K562 (cell line): ENCODE measurements around the gene ABCF2. TPM values are rescaled to one million over a fixed set of nuclear protein-coding genes. Genes with fewer than 3 reads are reported as not detected.

Experiments used
- ARID1B ChIP-seq: fragments of 450-650 bp; IDR thresholded peaks from 2 replicates; pipeline ENCODE4 v1.6.1; 2016; ENCODE audit warnings: antibody characterized with exemption, mild to moderate bottlenecking, inconsistent platforms
- ARID3A ChIP-seq: IDR thresholded peaks from 2 replicates; pipeline ENCODE4 v1.6.1; 2012; ENCODE audit warnings: low read depth, low read length, improper control_type of control experiment, borderline replicate concordance
- BMI1 ChIP-seq: fragments of 150-350 bp; IDR thresholded peaks from 2 replicates; pipeline ENCODE4 v1.6.1; 2014; ENCODE audit warnings: low read length
- CBX8 ChIP-seq: fragments of 200-600 bp; sonication (generic); IDR thresholded peaks from 2 replicates; pipeline ENCODE4 v1.6.1; 2012; ENCODE audit warnings: borderline replicate concordance, mixed run types, low read depth, mild to moderate bottlenecking, moderate library complexity, mixed read lengths, low read length, control low read depth, inconsistent platforms; ENCODE audit not compliant: poor library complexity, severe bottlenecking; ENCODE audit errors: extremely low read depth
- FIP1L1 ChIP-seq: fragments of 200-400 bp; formaldehyde crosslinking; IDR thresholded peaks from 2 replicates; pipeline ENCODE4 v1.6.1; 2018; ENCODE audit warnings: mild to moderate bottlenecking, low read depth, low read length; ENCODE audit not compliant: poor library complexity, severe bottlenecking
- HDAC6 ChIP-seq: IDR thresholded peaks from 2 replicates; pipeline ENCODE4 v1.6.1; 2012; ENCODE audit warnings: low read depth, mild to moderate bottlenecking, control low read depth, inconsistent platforms, low read length, moderate library complexity
- MTF1 ChIP-seq: fragments of 250-450 bp; sonication (Bioruptor Pico); IDR thresholded peaks from 2 replicates; pipeline ENCODE4 v1.9.0; 2021; ENCODE audit warnings: moderate library complexity, mild to moderate bottlenecking, inconsistent platforms, borderline replicate concordance
- NFATC3 ChIP-seq: fragments of 450-650 bp; IDR thresholded peaks from 2 replicates; pipeline ENCODE4 v1.6.1; 2017; ENCODE audit warnings: mild to moderate bottlenecking
- PKNOX1 ChIP-seq: fragments of 450-650 bp; IDR thresholded peaks from 2 replicates; pipeline ENCODE4 v1.6.1; 2016
- PRDM10 ChIP-seq: fragments of 450-650 bp; IDR thresholded peaks from 2 replicates; pipeline ENCODE4 v1.6.1; 2018; ENCODE audit not compliant: partially characterized antibody
- RFX7 ChIP-seq: fragments of 250-450 bp; sonication (Bioruptor Pico); IDR thresholded peaks from 2 replicates; pipeline ENCODE4 v1.5.1; 2021; ENCODE audit warnings: mild to moderate bottlenecking
- SIN3A ChIP-seq, 2 experiments: fragments of 150-350 bp in 1 of 2; IDR thresholded peaks; 2 replicates each; pipeline ENCODE4 v1.6.1; 2011 to 2016; ENCODE audit warnings: borderline replicate concordance in 2 of 2, low read depth in 2 of 2, low read length in 2 of 2, mild to moderate bottlenecking in 2 of 2, moderate library complexity in 2 of 2; ENCODE audit not compliant: control insufficient read depth in 1 of 2
- SIX5 ChIP-seq, 2 experiments: IDR thresholded peaks; 2 replicates each; pipeline ENCODE4 v1.6.1; 2011; ENCODE audit warnings: low read length in 2 of 2, borderline replicate concordance in 1 of 2, low read depth in 1 of 2, mild to moderate bottlenecking in 1 of 2, moderate library complexity in 1 of 2; ENCODE audit not compliant: insufficient read depth in 1 of 2
- SRSF7 ChIP-seq: fragments of 200-400 bp; formaldehyde crosslinking; optimal IDR thresholded peaks from 2 replicates; pipeline ENCODE3; 2017; ENCODE audit warnings: mild to moderate bottlenecking, low read depth, low read length
- TRIM25 ChIP-seq: fragments of 450-650 bp; IDR thresholded peaks from 2 replicates; pipeline ENCODE4 v1.7.0; 2016; ENCODE audit warnings: borderline replicate concordance
- ZNF282 ChIP-seq: sonication (generic); formaldehyde crosslinking; IDR thresholded peaks from 2 replicates; pipeline ENCODE4 v1.8.1; 2023; ENCODE audit warnings: missing genetic modification reagents
- ZNF57 ChIP-seq: fragments of 450-650 bp; formaldehyde crosslinking; IDR thresholded peaks from 2 replicates; pipeline ENCODE4 v1.4.0; 2020; ENCODE audit warnings: mild to moderate bottlenecking, moderate library complexity
- ZNF79 ChIP-seq: fragments of 250-450 bp; sonication (Bioruptor Pico); IDR thresholded peaks from 2 replicates; pipeline ENCODE4 v1.4.0; 2020; ENCODE audit warnings: low read depth, mild to moderate bottlenecking, moderate library complexity
- polyA plus RNA-seq, 8 experiments: library from polyadenylated mRNA; depleted of rRNA in 4 of 8; stranded (reverse) in 5 of 8; unstranded in 3 of 8; fragments of >200 nt; fragmentation: Nextera tagmentation in 2 of 8; fragmentation: Illumina TruSeq in 1 of 8; extraction: Ambion mirVana in 2 of 8; extraction: Trizol in 1 of 8; gene quantifications; 2 replicates each; pipeline versions ENCODE4 v1.2.1 to v1.2.3, GENCODE V29; 2011 to 2014; ENCODE audit warnings: inconsistent platforms in 1 of 8, missing spikeins in 1 of 8
- total RNA-seq, 7 experiments: library from RNA; depleted of rRNA in 6 of 7; stranded (reverse); fragments of >200 nt in 6 of 7; fragmentation: Illumina TruSeq in 2 of 7; extraction: Trizol in 2 of 7; gene quantifications; 2 replicates each; pipeline versions ENCODE4 v1.2.1 to v1.2.3, GENCODE V29; 2011 to 2021; ENCODE audit warnings: low replicate concordance in 1 of 7

ABCF2 gene
- total and polyA plus RNA-seq, 9 of the 15 experiments (the other 6 are each of a cell fraction or from before 2014, with no cell fraction given), result 62.1 to 224 (median 113) TPM

GRCh38 chr7:151172273-151173141, 54.5 kb downstream of the ABCF2 start (continued):
- TF ChIP-seq SIX5 (IDR thresholded peaks at IDR 0.05; ENCODE audit: borderline replicate concordance in 1 of 2, insufficient read depth in 1 of 2, low read depth in 1 of 2, low read length in 2 of 2) (no peak), NFATC3 (no peak), SIN3A (IDR thresholded peaks at IDR 0.05; ENCODE audit: borderline replicate concordance in 2 of 2, control insufficient read depth in 1 of 2, low read depth in 2 of 2, low read length in 2 of 2) (no peak), ARID1B (no peak), TRIM25 (no peak), BMI1 (peak; percentile 41; the same call in 1 of the 2 replicates), FIP1L1 (peak; percentile 92), SRSF7 (no peak), CBX8 (no peak), HDAC6 (no peak), RFX7 (CRISPR knock-in tag) (no peak), PKNOX1 (no peak), ZNF282 (no peak), ZNF79 (CRISPR knock-in tag) (no peak), PRDM10 (peak; percentile 43), ARID3A (0 out of 2 replicates have a peak, but pooled peaks have one; percentile 42), MTF1 (no peak), ZNF57 (CRISPR knock-in tag) (no peak)
